Measurements from ENCODE around the gene SCUBE2.

GRCh38 chr11:9057007-9057406 is 34.4 kb downstream of the SCUBE2 start:
- TF ChIP-seq CTCF (IDR thresholded peaks at IDR 0.05) = no peak
- TF ChIP-seq POLR2A (IDR thresholded peaks at IDR 0.05) = no peak
